ENCODE results near the gene UNC93A.
"Not testable (repeated sequence)": the region's sequence is repeated elsewhere in the genome, so short reads cannot be mapped to it uniquely, and the experiment has no call there.

UNC93A gene

DNA sequence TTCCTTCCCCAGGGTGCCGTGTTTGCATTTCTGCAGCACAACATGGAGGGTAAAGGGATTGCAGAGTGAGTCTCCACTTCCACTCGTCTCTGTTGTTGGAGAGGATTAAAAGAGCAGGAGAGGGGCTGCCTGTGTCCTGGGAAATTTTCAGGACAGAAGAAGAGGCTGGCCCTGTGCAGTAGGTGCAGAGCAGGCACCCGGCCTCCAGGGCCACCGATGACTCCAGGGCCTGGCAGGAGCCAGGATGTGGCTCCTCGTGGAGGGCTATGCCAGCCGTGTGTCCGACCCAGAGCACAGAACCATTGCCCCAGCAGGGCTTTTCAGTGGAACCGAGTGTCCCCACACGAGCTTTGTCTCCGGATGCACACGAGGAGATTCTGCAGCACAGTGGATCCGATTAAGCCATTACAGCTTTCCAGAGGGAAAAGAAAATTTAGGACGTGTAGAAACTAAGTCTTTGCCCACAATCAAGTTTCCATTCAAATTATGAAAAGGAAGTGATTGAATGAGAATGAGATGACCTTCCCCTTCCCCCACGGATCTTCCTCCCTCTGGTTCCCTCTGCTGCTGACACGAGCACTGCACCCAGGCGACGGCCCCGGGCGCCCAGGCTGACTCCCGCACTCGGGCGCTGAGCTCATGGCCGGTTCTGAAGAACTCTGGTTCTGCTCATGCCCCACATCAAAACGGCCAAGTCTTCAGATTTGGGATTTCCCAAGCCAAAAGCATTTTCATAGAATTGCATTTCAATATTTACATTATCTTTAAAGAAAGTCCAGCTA, 43.1 kb upstream of the UNC93A start:
- DNase-seq = no peak

DNA sequence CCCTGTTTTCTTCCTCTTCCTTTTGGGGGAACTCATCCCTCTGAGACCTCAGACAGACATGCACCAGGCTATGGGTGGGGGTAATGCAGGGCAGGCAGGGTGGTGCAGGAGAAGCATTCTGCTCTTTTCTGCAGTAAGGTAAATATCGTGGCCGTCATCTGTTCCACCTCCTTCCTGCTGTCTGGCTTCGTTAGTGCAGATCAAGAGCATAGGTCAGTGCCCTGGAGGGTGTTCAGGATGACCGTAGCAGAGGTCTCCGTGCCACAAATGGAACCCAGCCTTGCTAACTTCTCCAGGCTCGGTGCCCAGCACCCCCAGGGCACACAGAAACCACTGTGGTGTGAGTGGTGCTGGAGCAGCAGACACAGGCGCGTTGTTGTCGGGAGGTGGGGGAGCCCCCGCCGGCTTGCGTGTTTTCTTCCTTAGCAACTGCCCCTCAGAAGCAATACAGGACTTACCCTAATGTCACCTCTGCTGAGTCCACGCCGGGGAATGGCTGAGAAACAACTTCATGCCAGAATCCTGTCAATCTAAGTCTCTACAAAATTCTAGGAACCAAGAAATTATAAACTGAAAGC, 42.1 kb upstream of the UNC93A start:
- H3K9me3 ChIP-seq; H3K4me3 ChIP-seq (ENCODE audit: low read depth, low read length); H3K36me3 ChIP-seq; DNase-seq; H3K4me1 ChIP-seq; H3K27me3 ChIP-seq: not testable (repeated sequence)

More for the DNA sequence above, 43.1 kb upstream of the UNC93A start:
- no peaks in the 10 kb centered on the region for H3K27me3 ChIP-seq
- H3K4me3 ChIP-seq (ENCODE audit: low read depth, low read length) = no peak overlapping the region
- H3K36me3 ChIP-seq = no peaks in the 10 kb centered on the region
- no peak for TF ChIP-seq CTCF (IDR thresholded peaks at IDR 0.05; ENCODE audit: low read depth, low read length)
- no peaks in the 10 kb centered on the region for H3K9me3 ChIP-seq
- H3K4me1 ChIP-seq = no peaks in the 10 kb centered on the region

DNA sequence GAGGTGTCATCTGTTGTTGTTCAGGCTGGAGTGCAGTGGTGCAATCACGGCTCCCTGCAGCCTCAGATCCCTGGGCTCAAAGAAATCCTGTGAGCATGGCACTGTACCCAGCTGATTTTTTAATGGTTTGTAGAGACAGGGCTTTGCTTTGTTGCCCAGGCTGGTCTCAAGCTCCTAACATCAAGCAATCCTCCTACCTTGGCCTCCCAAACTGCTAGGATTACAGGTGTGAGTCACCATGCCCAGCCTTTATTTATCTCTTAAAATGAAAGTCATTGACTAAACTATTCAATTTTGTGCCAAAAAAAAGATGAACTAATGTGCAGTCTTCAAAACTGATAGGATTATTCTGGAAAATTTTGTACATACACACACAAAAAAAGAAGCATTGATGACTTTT, 38.8 kb upstream of the UNC93A start:
- H3K9me3 ChIP-seq = no peaks in the 10 kb centered on the region
- H3K36me3 ChIP-seq = no peaks in the 10 kb centered on the region
- DNase-seq = no peak
- TF ChIP-seq CTCF (IDR thresholded peaks at IDR 0.05; ENCODE audit: low read depth, low read length) = no peak
- no peaks in the 10 kb centered on the region for H3K4me1 ChIP-seq
- H3K27me3 ChIP-seq = no peaks in the 10 kb centered on the region
- no peak overlapping the region for H3K4me3 ChIP-seq (ENCODE audit: low read depth, low read length)

- H3K36me3 ChIP-seq = no peaks in the 10 kb centered on the region
- H3K4me1 ChIP-seq = no peaks in the 10 kb centered on the region
- no peak for DNase-seq
- no peak overlapping the region for H3K4me3 ChIP-seq (ENCODE audit: low read depth, low read length)
- H3K27me3 ChIP-seq = no peaks in the 10 kb centered on the region
- peak; percentile 28 for TF ChIP-seq CTCF (IDR thresholded peaks at IDR 0.05; ENCODE audit: low read depth, low read length)
- no peaks in the 10 kb centered on the region for H3K9me3 ChIP-seq
These were observed 35.1 kb upstream of the UNC93A start for GRCh38 chr6:167255918-167256553.

DNA sequence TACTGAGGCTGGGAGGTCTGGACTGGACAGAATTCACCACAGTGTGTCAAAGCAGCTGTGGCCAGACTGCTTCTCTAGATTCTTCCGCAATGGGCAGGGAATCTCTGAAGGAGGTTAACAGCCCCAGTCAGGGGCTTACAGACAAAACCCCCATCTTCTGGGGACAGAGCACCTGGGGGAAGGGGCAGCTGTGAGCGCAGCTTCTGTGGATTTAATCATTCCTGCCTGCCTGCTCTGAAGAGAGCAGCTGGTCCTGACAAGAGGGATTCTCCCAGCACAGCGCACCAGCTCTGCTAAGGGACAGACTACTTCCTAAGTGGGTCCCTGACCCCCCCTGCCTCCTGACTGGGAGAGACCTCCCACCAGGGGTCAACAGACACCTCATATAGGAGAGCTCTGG, 32.5 kb upstream of the UNC93A start:
- H3K9me3 ChIP-seq = no peaks in the 10 kb centered on the region
- no peaks in the 10 kb centered on the region for H3K27me3 ChIP-seq
- no peak overlapping the region for H3K4me3 ChIP-seq (ENCODE audit: low read depth, low read length)
- no peak for TF ChIP-seq CTCF (IDR thresholded peaks at IDR 0.05; ENCODE audit: low read depth, low read length)
- DNase-seq = peak; percentile 48
- no peaks in the 10 kb centered on the region for H3K36me3 ChIP-seq
- H3K4me1 ChIP-seq = no peaks in the 10 kb centered on the region

DNA sequence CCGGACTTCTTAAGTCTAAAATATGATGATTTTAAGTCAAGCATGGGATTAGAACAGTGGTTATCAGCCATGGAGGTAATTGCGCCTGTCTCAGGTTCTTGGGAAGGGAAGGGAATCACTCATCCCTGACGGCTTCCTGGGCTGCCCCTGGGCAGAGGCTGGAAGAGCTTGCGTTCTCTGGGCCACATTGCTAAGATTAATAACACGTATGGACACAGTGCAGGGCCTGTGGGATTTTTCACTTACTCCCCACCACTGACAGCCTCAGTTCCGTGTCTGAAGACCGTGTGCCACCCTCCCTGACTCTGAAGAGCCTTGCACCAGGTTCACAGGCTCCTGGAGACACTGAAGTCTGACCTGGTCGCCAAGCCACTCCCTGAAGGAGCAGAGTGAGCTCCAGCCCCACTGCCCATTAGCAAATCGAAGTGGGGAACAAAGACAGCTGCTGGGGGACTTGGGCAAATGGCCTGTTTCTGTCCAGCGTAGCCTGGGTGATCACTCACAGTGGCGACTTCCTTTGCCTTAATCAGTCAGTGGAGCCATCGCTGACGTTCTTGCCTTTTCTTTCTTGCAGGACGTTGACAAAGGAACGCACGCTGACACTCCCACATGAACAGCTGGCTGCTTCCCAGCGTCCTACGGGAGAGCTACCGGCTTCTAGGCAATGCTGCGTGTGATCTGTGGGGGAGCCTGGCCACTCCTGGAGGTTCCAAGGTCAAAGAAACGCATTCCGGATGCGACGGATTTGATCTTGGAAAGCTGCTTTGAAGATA, 24.9 kb upstream of the UNC93A start:
- not testable (repeated sequence) for H3K27me3 ChIP-seq; H3K36me3 ChIP-seq; H3K4me1 ChIP-seq; DNase-seq; H3K9me3 ChIP-seq; H3K4me3 ChIP-seq (ENCODE audit: low read depth, low read length)

Data from BE2C (cell line).